GM04503 (cell line): ENCODE results near the gene PLXNB2.
"Not testable (repeated sequence)": the region's sequence is repeated elsewhere in the genome, so short reads cannot be mapped to it uniquely, and the experiment has no call there.

Source experiments
- DNase-seq: peaks from one replicate; pipeline ENCODE4 v3.0.0-alpha.2; 2012; ENCODE audit warnings: low read depth

Gene PLXNB2

DNA sequence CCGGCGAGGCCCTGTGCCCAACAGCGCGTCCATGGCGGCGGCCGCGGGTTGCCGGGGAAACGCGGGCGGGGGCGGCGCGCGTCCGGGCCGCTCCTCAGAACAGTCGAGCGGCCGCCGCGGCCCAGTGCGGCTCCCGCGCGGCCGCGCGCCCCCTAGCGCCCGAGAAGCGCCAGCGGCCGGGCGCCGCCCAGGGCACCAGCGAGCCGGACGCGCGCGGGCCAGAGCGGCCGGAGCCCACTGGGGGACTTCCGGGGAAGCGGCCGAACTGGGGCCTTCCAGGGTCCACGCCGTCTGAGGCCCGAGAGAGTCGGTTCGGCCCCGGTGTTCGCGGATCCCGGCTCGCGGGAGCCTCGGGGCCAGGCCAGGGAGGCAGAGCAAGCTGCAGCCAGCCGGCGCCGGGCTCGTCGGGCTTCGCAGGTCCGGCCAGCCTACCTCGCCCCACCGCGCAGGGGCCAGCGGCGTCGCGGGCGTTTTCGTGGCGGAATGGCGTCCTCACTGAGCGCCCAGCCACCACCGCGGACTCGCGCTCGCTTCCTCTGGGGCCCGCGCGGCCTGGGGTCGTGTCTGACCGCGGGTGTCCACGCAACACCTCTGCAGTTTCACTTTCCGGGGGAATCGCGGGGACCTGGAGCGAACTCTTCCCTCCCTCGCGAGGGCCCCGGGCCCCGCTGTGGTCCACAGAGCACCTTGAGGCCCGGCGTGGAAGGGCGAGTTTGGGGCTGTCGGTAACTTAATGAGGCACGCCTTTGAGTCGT lies 19.7 kb upstream of the PLXNB2 start, which contains the start of gene DENND6B:
Gene DENND6B, minus strand, starts transcription at position 57 of the 755 bp plus-strand sequence. Its CDS starts 24 bp downstream, at position 33.
- DNase-seq = no peak

- no peak for DNase-seq
Observed at GRCh38 chr22:50326225-50326955, 18.9 kb upstream of the PLXNB2 start.

- DNase-seq = no peak
Observed at GRCh38 chr22:50325444-50326224, 18.2 kb upstream of the PLXNB2 start.

GRCh38 chr22:50323900-50324299 lies 16.5 kb upstream of the PLXNB2 start:
- DNase-seq = no peak

GRCh38 chr22:50322382-50323104 lies 15.1 kb upstream of the PLXNB2 start:
- DNase-seq = not testable (repeated sequence)

DNA sequence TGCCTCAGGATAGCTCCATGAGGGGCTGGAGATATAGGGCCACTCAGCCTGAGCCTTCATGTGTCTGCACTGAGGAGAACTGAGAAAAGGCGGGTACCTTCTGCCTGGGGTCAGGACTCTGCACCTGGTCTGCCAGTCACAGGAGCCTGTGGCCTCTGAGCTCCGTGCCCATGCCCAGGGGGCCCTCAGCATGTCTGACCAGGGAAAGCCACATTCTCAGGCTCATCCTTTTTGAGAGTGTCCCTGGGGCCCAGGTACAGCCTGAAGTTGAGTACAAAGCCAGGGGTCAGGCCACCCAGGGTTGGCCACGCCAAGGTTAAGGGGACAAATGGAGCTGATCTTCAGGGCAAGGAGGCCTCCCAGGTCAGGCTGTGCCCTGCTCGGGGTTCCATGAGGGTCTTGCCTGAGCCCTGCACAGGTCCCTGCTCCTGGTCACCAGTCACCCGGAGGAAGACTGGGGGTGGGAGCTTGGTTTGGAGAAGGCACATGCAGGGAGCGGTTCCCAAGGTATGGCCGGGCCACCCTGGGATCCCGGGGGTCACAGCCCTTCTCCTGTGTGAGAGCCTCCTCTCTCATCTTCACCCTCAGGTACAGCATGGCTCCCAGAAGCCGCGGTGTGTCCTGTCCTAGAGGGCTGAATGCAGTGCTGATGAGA lies 13.4 kb upstream of the PLXNB2 start:
- DNase-seq = no peak

GRCh38 chr22:50320116-50320515 lies 12.7 kb upstream of the PLXNB2 start:
- DNase-seq = no peak

- DNase-seq = no peak
Observed at GRCh38 chr22:50319503-50319951, 12.1 kb upstream of the PLXNB2 start.

DNA sequence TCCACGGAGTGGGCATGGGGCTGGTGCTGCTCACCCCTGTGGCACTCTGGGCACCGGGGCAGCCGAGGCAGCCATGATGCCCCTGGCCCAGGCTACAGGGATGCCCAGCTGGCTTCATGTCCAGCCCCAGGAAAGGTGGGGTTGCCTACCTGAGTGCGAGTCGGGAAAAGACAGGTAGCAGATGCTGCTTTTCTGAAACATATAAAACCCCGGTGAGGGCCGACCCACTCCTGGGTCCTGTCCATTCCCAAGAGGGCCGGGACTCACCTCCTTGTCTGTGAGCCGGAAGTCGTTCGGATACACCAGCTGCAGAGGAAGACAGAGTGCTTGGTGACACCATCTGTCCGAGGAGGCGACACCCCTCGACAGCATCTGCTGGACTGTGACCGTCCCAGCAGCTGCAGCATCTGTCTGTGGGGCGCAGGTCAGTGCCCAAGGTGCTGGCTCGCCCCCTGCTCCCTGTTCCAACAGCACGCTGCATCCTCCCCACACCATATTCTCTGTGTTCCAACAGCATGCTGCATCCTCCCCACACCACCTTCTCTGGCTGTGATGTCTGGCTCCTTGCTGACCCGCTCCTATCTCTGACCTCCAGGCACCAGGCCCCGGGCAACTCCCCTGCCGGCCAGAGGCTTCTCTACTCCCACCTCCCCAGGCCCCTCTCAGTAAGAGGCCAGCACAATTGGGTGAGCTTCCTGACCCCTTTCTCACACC lies 11.4 kb upstream of the PLXNB2 start:
- DNase-seq = no peak

DNA sequence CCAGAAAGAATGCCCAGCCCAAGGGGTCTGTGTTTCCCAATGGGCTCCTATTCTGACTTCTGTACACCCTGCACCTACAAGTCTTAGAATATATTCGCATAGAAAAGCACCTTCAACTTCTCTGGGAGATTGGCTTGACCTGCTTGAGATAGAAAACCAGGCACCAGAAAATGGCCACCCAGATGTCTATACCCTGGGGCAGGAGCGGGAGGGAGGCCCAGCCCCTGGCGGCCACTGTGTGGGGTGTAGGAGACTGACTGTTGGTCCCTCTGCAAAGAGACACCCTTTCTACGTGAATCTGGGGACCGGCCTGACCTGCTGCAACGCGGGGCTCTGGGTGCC lies 10.9 kb upstream of the PLXNB2 start:
- no peak for DNase-seq

GRCh38 chr22:50317674-50318073 lies 10.2 kb upstream of the PLXNB2 start:
- no peak for DNase-seq

DNA sequence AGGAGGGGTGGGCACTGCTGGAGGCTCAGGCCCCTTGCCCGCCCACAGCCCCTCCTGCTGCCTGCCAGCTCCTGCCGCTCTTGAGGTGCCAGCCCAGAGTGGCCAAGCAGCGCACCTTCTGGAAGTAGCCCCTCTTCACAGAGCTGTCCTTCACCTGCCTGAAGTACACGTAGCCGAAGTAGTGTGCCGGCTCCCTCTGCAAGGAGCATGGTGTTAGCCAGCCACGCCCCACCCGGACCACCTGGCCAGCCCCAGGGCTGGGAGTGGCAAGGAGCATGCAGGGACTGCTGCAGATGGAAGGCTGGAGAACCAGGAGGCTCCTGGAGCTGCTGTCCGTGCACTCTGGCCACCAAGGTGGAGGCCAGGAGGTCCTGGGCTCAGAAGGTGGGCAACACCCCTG lies 9.7 kb upstream of the PLXNB2 start:
- no peak for DNase-seq

GRCh38 chr22:50316114-50317065 lies 8.9 kb upstream of the PLXNB2 start:
- no peak for DNase-seq

GRCh38 chr22:50315289-50316113 lies 8.1 kb upstream of the PLXNB2 start:
- DNase-seq = no peak

GRCh38 chr22:50314455-50315288 lies 7.2 kb upstream of the PLXNB2 start:
- no peak for DNase-seq

DNA sequence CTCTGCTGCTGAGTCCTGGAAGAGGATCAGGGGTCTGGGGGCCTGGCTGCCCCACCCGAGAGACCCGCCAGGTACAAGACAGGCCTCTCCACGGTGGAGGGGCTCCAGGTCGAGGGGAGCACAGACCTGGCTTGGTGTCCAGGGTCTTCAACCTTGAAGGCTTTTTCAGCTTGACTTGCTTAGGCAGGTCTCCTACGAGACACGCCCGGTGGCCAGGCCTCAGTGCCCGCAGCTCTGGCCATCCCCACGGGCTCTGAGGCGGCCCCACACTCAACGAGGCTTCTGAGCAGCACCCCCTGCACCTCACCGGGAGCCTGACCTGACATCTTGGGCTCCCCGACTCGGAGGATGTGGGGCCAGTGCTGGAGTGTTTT lies 6.6 kb upstream of the PLXNB2 start:
- no peak for DNase-seq

DNA sequence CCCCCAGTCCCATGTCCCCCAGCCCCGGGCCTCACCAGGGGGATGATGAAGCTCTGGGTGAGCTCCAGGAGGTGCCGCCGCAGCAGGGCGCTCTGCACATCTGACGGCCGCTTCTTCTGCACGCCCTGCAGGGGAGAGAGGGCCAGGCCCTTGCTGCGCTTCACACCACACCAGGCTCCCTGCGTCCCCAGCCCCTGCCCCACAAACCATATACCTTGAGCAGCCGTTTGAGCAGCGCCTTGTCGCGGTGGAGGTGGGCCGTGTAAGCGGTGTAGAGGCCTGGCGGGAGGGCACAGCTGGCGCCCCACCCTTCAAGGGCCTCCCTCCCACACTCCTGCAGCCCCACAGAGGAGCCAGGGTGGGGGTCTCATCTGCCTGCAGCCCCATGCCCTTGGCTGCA lies 6.2 kb upstream of the PLXNB2 start:
- no peak for DNase-seq

- DNase-seq = no peak
Observed at GRCh38 chr22:50313021-50313420, 5.6 kb upstream of the PLXNB2 start.
